GM10847 (cell line): Measurements from ENCODE around the gene KHK.

Experiments used
- POLR2A ChIP-seq: IDR thresholded peaks from 2 replicates; pipeline ENCODE4 v1.6.1; 2011; ENCODE audit not compliant: insufficient read length; ENCODE audit errors: extremely low read depth

KHK gene

GRCh38 chr2:27097341-27097740, 10.8 kb downstream of the KHK start:
- TF ChIP-seq POLR2A, result no peak

- TF ChIP-seq POLR2A, result no peak
These were observed 12.9 kb downstream of the KHK start for GRCh38 chr2:27099334-27099955.

- TF ChIP-seq POLR2A, result no peak
These were observed 13.5 kb downstream of the KHK start for GRCh38 chr2:27100036-27100435.

- TF ChIP-seq POLR2A, result no peak
These were observed 15.8 kb downstream of the KHK start for GRCh38 chr2:27102329-27102728.

GRCh38 chr2:27105981-27106380, 19.4 kb downstream of the KHK start:
- TF ChIP-seq POLR2A, result no peak

GRCh38 chr2:27108221-27108620, 21.6 kb downstream of the KHK start:
- TF ChIP-seq POLR2A, result no peak

GRCh38 chr2:27109083-27109482, 22.5 kb downstream of the KHK start:
- TF ChIP-seq POLR2A, result no peak

GRCh38 chr2:27115519-27115918, 28.9 kb downstream of the KHK start:
- no peak for TF ChIP-seq POLR2A

GRCh38 chr2:27117995-27118524, 31.5 kb downstream of the KHK start:
- no peak for TF ChIP-seq POLR2A

GRCh38 chr2:27118525-27119329, 32.2 kb downstream of the KHK start, which contains the start of gene CGREF1:
TSS of gene CGREF1 (minus strand) at chr2:27119128. CDS start at chr2:27104366, 14,762 bp downstream.
- no peak for TF ChIP-seq POLR2A

GRCh38 chr2:27121906-27122305, 35.3 kb downstream of the KHK start:
- TF ChIP-seq POLR2A, result no peak

GRCh38 chr2:27122791-27123190, 36.2 kb downstream of the KHK start:
- TF ChIP-seq POLR2A, result no peak

- no peak for TF ChIP-seq POLR2A
These were observed 37.0 kb downstream of the KHK start, which contains the start of gene ABHD1 for GRCh38 chr2:27123302-27124150. TSS of gene ABHD1 (plus strand) at chr2:27123815. CDS start at chr2:27123949, 134 bp downstream.

GRCh38 chr2:27125104-27125503, 38.5 kb downstream of the KHK start:
- TF ChIP-seq POLR2A, result no peak

GRCh38 chr2:27126252-27126710, 39.7 kb downstream of the KHK start:
- no peak for TF ChIP-seq POLR2A
